Measurements from ENCODE around the gene GALNT16. TPM values are rescaled to one million over a fixed set of nuclear protein-coding genes. Genes with fewer than 3 reads are reported as not detected.

Gene GALNT16
- total and polyA plus RNA-seq, 2 donors (not counting 3 experiments of a cell fraction or from before 2014, with no cell fraction given) = 0.39 to 0.49 TPM

- no peaks in the 10 kb centered on the region for H3K9me3 ChIP-seq (replicated peaks; ENCODE audit: control insufficient read depth, insufficient read depth, low read length)
- H3K4me3 ChIP-seq (replicated peaks in 1 of 3; ENCODE audit: insufficient read depth in 1 of 3, low read depth in 1 of 3, low read length in 3 of 3) = no peak overlapping the region
- no peak overlapping the region for H3K4me2 ChIP-seq (ENCODE audit: insufficient read depth, low read length)
- H3K27ac ChIP-seq (ENCODE audit: insufficient read depth, low read depth, low read length) = no peak overlapping the region
- CTCF ChIA-PET = interaction anchor here (1.2 to 4.2 kb wide), 4 partner anchors 11 to 116 kb away, joined by 3 to 18 read pairs (median 5); no protein-coding TSS in a partner anchor
- intact Hi-C loops (cut with micrococcal nuclease) = no loop called here
- no peaks in the 10 kb centered on the region for H3K36me3 ChIP-seq (ENCODE audit: control insufficient read depth in 2 of 2, extremely low read depth in 1 of 2, insufficient read depth in 2 of 2, low read length in 2 of 2)
- H3K4me1 ChIP-seq (ENCODE audit: control insufficient read depth, extremely low read depth, insufficient read depth, low read length) = no peaks in the 10 kb centered on the region
- BruUV-seq (replicated peaks) = no TSS peak
- no peak overlapping the region for H3K9ac ChIP-seq (replicated peaks; ENCODE audit: extremely low read depth, insufficient read depth, low read length)
- no peaks in the 10 kb centered on the region for H3K79me2 ChIP-seq (ENCODE audit: control insufficient read depth, insufficient read depth, low read length)
- H2AFZ ChIP-seq (ENCODE audit: low read depth, low read length) = no peak overlapping the region
- no peaks in the 10 kb centered on the region for H4K20me1 ChIP-seq (replicated peaks; ENCODE audit: control insufficient read depth, extremely low read depth, insufficient read depth, low read length)
- H3K9me1 ChIP-seq (replicated peaks; ENCODE audit: control insufficient read depth, extremely low read depth, insufficient read depth, low read length) = no peaks in the 10 kb centered on the region
- peaks cover 2 to 5% of the 10 kb centered on the region in 2 experiments for H3K27me3 ChIP-seq (ENCODE audit: control insufficient read depth in 2 of 2, insufficient read depth in 2 of 2, low read length in 2 of 2)
- no peak for DNase-seq (ENCODE audit: low read depth, low spot score)
- FAIRE-seq = no peak
- no peak for TF ChIP-seq EZH2 (IDR thresholded peaks at IDR 0.05; ENCODE audit: borderline replicate concordance, low read depth, low read length, severe bottlenecking)
- TF ChIP-seq JUN (IDR thresholded peaks at IDR 0.05; ENCODE audit: borderline replicate concordance, insufficient read depth, insufficient read length, low read depth) = no peak
- TF ChIP-seq FOS (IDR thresholded peaks at IDR 0.05; ENCODE audit: borderline replicate concordance, insufficient read depth, low read length) = no peak
- no peak for TF ChIP-seq MAX (IDR thresholded peaks at IDR 0.05; ENCODE audit: insufficient read depth, insufficient read length)
- no peak for TF ChIP-seq POLR2A (IDR thresholded peaks at IDR 0.05; ENCODE audit: low read depth, low read length)
- no peak for TF ChIP-seq CTCF (IDR thresholded peaks at IDR 0.05; ENCODE audit: extremely low read depth in 1 of 2, insufficient read depth in 1 of 2, low read depth in 1 of 2, low read length in 2 of 2)
- TF ChIP-seq GATA2 (IDR thresholded peaks at IDR 0.05; ENCODE audit: insufficient read depth, insufficient read length, low read depth, low read length) = no peak
- no peak for TF ChIP-seq MYC (IDR thresholded peaks at IDR 0.05; ENCODE audit: low read depth, low read length)
- no peak for TF ChIP-seq POLR2AphosphoS5 (IDR thresholded peaks at IDR 0.05; ENCODE audit: insufficient read depth, low read depth, low read length)
- POLR2A ChIA-PET = no interaction called here
- dilution Hi-C loops (cut with MboI; ENCODE audit: extremely low pct_ligation_motif_present, low sequenced_read_pairs) = no loop called here
Measured at GRCh38 chr14:69358233-69358963, 98.4 kb downstream of the GALNT16 start.

All from endothelial cell of umbilical vein (primary cell).